ENCODE results near the gene SSR2.
"Not testable (repeated sequence)": the region's sequence is repeated elsewhere in the genome, so short reads cannot be mapped to it uniquely, and the experiment has no call there.

Gene SSR2

DNA sequence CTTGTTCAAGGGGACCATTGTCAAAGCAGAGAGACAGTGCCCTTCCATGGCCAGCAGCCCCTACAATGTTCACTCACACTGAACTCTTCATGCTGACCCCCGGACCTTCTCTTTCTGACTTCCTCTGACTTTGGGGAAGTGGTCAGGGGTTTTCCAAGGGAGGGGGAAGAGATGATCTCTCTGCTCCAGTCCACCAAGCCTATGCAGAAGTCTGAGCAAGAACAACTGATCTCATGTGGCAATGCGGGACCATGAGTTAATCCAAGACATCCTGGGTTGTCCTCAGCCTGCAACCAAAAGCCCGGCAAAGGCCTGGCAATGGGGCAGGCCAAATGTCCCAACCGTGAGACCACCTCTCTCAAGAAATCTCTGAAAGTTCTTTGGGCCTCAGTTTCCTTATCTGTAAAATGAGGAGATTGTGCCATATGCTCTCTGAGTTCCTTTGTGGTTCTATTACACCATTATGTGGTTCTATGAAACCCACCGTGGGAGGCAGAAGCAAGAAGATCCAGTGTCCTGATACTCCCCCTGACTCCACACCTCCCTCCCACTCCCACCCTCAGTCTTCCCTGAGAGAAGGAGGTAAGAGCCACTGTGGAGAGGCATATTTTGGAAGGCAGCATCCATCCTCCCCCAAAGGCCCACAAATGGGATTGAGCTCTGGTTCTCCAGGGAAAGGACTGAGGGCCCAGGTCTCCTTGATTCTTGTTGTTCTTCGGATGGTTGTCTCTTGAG is 30.6 kb downstream of the SSR2 start:
- DNase-seq: peak; percentile 72

GRCh38 chr1:155989242-155990004 is 31.3 kb downstream of the SSR2 start:
- DNase-seq: peak; percentile 83

GRCh38 chr1:155984903-155985645 is 35.7 kb downstream of the SSR2 start:
- DNase-seq: not testable (repeated sequence)

GRCh38 chr1:155984341-155984740 is 36.4 kb downstream of the SSR2 start:
- DNase-seq: no peak

DNA sequence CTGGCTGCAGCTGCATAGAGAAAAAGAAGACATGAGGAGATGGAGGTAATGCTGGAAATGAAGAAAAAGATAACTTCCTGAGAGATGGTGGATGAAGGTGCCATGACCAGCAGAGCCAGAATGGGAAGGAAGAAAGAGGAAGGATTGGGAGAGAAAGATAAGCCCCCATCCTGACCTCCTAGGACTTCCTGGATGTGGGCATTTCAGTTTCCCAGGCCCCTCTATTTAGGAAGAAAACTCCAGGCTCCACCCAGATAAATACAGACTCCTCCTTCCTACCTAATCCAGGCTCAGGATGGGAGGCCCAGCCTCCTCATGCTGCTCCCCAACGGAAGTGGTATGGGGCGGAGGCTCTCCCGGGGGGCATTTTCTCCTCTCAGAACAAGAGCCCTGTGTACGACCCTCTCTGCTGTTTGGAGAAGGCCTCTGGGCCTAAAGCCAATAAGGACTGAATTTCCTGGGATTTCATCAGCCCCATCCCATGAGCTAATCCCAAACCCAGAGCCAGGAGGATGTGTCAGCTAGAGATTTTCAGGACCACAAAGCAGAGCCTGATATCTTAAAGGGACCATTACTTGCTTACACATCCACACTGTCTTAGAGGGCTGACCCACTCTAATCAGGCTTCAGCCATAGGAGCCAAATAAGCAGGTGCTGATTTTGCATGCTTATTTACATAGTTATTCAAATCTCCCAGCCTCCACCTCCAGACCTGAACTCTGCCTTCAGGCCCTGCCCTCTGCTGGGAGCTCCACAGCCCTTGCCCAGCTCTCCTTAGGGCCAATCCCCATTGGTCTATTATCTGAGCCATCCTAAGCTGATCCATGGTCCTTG is 37.3 kb downstream of the SSR2 start:
- no peak for DNase-seq

- DNase-seq: no peak
Measured at GRCh38 chr1:155982106-155982505, 38.6 kb downstream of the SSR2 start.

DNA sequence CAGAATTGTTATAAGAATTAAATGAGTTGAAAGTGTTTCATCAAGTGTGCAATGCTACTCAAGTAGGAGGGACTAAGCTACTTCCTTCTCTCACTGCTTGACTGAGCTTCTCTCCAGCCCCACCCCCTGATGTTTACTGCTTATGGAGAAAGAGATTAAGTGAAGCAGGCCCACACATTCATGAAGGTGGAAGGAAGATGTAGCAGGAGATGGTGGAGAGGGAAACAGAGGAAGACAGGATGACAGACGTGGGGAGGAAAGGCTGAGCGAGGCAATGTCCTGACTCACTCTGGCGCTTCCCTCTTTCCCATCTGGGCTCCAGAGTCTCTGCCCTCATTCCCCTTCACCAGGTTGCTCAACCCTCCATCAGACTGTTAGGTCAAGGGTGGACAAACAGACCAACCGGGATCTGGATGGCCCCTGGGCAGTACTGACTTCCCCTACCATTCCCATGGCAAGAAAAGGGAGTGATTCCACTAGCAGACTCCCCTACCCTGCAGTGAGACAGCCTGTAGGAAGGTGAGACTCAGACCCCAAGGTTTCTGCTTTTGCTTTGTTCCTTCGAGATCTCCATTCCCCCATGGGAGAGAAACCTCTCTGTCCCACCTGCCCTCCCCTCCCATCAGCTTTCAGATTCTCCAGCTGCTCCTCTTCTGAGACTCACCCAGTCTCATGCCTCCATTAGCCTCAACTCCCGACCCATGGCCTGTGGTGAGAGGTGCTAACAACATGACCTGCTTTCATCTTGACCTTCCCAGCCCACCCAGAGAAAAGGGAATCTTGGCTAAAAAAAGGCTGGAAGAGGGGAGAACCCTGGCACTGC is 39.3 kb downstream of the SSR2 start:
- peak; percentile 49 for DNase-seq

GRCh38 chr1:155979597-155980343 is 41.0 kb downstream of the SSR2 start:
- no peak for DNase-seq

DNA sequence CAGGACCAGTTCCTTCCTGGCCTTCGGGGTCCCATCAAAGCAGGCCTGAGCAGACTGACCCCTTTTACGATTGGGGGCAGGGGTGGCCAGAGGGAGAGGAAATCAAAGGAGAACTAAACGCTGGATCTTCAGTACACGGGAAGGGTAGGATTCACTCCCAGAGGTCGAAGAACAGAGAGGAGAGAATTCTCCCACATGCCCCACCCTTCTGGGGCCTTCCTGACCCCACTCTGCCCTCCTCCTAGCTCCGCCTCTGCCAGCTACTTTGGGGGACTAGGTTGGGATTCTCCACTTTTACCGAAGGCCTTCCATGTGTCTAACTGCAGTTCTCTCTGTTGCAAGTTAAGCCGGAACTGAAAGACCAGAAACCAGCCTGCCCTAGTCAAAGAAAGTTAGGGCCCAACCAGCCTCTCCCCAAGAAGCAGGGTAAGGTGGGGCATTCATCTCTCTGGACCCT is 41.8 kb downstream of the SSR2 start:
- no peak for DNase-seq

- DNase-seq: peak; percentile 86
Measured at GRCh38 chr1:155978325-155978972, 42.3 kb downstream of the SSR2 start, which contains the start of gene ARHGEF2. Gene ARHGEF2, minus strand, starts transcription at chr1:155978547. Its CDS starts 120 bp downstream, at chr1:155978427.

DNA sequence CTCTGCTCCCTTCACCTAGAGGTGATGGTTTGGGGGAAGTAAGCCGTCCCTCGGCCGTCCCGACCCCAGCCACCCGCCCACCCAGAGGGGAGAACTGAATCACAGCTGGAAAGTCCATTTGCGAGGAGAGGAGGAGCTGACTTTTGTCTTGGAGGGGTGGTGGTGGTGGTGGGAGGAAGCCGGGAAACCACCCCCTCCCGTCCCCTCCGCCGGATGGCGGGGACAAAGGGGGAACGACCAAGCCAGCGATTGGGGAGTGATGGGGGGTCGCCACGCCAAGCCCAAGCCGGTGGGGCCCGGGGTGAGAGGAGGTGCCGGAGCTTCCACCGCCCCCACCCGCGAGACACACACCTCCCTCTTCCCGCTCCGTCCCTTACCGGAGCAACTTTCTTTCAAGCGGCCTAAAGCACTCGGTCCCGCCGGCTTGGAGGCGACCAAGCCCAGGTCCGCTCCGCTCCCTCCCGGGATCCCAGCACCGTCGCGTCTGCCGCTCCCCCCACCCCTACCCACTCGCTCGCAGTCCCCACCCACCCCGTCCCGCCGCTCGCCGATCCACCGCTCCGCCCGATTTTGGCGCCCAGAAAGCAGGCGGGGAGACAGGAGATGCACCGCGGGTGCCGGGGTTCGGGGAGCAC is 42.9 kb downstream of the SSR2 start:
- DNase-seq: peak; percentile 56

- no peak for DNase-seq
Measured at GRCh38 chr1:155976913-155977689, 43.6 kb downstream of the SSR2 start.

DNA sequence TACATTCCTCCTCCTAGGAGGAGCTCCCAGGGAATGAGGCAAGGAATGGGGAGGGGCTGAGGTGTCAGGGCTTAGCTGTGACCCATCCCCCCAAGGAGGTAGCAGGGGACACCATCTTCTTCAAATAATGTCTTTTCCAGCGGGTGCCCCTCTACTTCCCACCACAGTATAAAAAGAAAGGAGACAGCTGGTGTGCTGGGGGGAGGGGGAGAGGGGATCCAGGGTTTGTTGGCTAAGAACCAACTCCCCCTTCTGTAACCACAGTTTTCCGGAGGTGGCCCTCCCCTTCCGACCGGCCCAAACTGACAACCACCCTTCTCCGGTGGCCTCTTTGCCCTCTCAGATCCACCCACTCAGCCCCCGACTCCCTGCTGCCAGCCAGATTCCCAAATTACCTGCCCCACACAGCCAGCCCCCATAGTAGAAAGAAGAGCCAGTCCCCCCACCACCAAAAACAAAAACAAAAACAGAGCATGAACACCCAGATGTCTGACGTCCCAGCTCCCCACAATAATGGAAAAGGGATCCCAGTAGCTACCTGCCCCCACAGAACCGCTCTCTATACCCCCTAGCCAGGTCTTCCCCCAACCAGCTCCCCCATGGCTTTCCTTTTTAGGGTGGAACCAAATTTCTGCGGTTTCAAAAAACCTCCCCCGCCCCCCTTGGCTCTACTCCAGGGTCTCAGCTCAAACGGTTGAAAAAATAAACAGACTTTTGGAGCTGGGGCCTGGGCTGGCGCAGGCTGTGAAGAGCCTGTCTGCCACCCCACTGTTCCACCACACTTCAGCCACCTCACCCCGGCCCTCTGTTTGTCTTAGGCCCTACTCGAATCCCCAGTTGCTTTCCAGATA is 44.5 kb downstream of the SSR2 start:
- DNase-seq: peak; percentile 61

- DNase-seq: no peak
Measured at GRCh38 chr1:155975375-155976061, 45.2 kb downstream of the SSR2 start.

DNA sequence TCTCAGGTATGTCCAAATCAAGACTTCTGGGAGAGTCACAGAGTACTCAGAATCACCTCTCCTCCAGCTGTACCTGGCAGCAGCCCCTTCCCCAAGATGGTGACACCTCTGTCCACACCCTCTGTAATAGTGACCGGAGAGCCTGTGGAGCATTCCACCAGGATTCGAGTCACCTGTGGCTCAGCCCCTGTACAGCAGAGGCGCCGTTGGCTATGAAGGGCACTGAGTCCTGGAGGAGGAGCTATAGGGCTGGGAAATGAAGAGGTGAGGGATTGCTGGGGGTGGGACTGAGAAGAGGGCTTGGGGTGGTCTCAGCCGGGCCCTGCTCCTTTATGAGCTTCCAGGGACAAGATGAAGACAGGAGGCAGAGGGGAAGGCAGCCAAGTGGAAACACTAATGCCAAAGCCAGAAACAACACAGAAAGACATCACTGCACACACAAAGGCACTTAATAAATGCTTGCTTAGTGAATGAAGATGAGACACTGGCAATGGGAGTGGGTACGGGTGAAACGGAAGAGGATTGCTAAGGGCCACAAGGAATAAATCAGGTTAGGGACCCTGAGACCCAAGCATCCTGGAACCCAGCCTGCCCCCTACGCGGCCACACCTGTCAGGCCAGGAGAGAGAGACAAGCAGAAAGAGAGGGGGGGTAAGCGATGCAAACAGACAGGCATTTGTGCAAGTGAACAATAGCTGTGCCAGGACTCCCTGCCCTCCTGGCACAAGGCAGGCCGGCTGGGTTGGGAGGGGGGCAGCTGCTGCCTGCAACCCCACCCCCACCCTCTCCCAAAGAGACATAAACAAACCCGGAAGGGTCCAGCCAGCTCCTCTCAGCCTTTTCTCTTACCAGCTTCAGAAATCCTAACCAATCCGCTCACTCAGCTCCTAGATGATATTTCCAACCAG is 46.3 kb downstream of the SSR2 start:
- DNase-seq: no peak

DNA sequence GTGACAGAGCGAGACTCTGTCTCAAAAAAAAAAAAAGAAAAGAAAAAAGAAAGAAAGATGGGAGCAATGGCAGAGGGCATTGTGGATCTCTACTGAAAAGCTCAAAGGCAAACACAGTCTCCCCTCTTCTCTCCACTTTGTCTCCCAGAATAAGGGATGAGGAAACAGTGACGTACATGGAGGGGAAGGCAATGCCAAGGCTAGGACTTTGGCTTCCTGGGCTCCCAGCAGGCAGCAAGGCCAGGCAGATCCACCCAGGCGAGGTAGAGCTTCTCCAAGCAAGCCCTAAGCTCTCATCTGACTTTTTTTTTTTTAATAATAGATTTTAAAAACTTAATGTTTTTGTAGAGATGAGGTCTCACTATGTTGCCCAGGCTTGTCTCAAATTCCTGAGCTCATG is 47.0 kb downstream of the SSR2 start:
- DNase-seq: no peak

All from CD4-positive, alpha-beta T cell treated with Interleukin-15 for 1 hour (primary cell).